BJ (cell line): ENCODE measurements around the gene RAB34. TPM values are rescaled to one million over a fixed set of nuclear protein-coding genes. Genes with fewer than 3 reads are reported as not detected.

Source experiments
- CTCF ChIA-PET: fragments of 350-600 bp; formaldehyde crosslinking; extraction: SDS; loops from one replicate; lab custom pipeline; 2021; ENCODE audit warnings: antibody characterized with exemption, inconsistent platforms; lab: Yijun Ruan, JAX
- POLR2A ChIA-PET: fragments of 300-600 bp; sonication (Branson Sonifier 250); formaldehyde crosslinking; extraction: SDS; loops from one replicate; lab custom pipeline; 2021; ENCODE audit warnings: antibody characterized with exemption; lab: Charles Lee
- DNase-seq: peaks from one replicate; pipeline ENCODE4 v3.0.0-alpha.2; 2011; ENCODE audit warnings: low read depth
- H3K27me3 ChIP-seq: 2 replicates; pipeline ENCODE4 v1.6.0; 2011; ENCODE audit warnings: low read length; ENCODE audit not compliant: control insufficient read depth, insufficient read depth
- H3K36me3 ChIP-seq: 2 replicates; pipeline ENCODE4 v1.5.1; 2011; ENCODE audit warnings: low read length; ENCODE audit not compliant: control insufficient read depth, insufficient read depth
- H3K4me3 ChIP-seq: 2 replicates; pipeline ENCODE4 v1.5.1; 2011; ENCODE audit warnings: low read depth, mild to moderate bottlenecking, control low read depth, low read length
- polyA plus RNA-seq: library from polyadenylated mRNA; depleted of rRNA; stranded (reverse); fragments of >200 nt; gene quantifications from 2 replicates; pipeline ENCODE4 v1.2.3, GENCODE V29; 2011
- TF ChIP-seq, protein P1 (sequence below): IDR thresholded peaks from 2 replicates; pipeline ENCODE4 v1.5.1; 2011; ENCODE audit warnings: low read depth, mild to moderate bottlenecking, control low read depth, inconsistent platforms, low read length, moderate library complexity; ENCODE audit not compliant: insufficient read depth

The RAB34 gene
- polyA plus RNA-seq, 1 experiment: 473 TPM

GRCh38 chr17:28755486-28755885 lies 37.8 kb upstream of the RAB34 start:
- CTCF ChIA-PET: interaction anchor here (0.7 to 18.7 kb wide), 2 partner anchors 27 to 99 kb away, joined by 3 to 416 read pairs; partner anchors contain the start of genes ERAL1, NEK8 and TLCD1
- POLR2A ChIA-PET: no interaction called here
- Histone ChIP-seq H3K27me3 (no peaks in the 10 kb centered on the region), H3K4me3 (no peak overlapping the region), H3K36me3 (peaks cover 23% of the 10 kb centered on the region)
- TF ChIP-seq, protein P1, sequence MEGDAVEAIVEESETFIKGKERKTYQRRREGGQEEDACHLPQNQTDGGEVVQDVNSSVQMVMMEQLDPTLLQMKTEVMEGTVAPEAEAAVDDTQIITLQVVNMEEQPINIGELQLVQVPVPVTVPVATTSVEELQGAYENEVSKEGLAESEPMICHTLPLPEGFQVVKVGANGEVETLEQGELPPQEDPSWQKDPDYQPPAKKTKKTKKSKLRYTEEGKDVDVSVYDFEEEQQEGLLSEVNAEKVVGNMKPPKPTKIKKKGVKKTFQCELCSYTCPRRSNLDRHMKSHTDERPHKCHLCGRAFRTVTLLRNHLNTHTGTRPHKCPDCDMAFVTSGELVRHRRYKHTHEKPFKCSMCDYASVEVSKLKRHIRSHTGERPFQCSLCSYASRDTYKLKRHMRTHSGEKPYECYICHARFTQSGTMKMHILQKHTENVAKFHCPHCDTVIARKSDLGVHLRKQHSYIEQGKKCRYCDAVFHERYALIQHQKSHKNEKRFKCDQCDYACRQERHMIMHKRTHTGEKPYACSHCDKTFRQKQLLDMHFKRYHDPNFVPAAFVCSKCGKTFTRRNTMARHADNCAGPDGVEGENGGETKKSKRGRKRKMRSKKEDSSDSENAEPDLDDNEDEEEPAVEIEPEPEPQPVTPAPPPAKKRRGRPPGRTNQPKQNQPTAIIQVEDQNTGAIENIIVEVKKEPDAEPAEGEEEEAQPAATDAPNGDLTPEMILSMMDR: no peak
- DNase-seq: no peak

DNA sequence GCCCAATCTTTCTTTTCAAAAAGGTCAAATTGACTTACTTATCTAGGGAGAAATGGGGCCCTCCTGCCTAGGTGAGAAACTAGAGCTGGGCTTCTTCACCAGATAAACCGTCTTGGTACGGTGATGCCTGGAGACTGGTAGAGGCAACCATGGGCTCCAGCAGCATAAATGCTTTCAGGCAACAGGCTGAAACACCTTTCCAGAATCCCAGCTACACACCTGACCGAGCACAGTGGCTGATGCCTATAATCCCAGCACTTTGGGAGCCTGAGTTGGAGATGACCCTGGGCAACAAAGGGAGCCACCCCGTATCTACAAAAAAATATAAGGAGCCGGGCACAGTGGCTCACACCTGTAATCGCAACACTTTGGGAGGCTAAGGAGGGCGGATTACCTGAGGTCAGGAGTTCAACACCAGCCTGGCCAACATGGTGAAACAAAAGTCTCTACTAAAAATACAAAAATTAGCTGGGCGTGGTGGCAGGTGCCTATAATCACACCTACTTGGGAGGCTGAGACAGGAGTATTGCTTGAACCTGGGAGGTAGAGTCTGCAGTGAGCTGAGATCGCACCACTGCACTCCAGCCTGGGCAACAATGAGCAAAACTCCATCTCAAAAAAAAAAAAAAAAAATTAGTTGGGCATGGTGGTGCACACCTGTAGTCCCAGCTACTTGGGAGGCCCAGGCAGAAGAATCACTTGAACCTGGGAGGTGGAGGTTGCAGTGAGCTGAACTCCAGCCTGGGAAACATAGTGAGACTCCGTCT lies 34.1 kb upstream of the RAB34 start:
- no peak for DNase-seq
- Histone ChIP-seq H3K4me3 (no peak overlapping the region), H3K36me3 (peaks cover 36% of the 10 kb centered on the region), H3K27me3 (no peaks in the 10 kb centered on the region)
- TF ChIP-seq, protein P1: no peak
- POLR2A ChIA-PET: no interaction called here
- CTCF ChIA-PET: interaction anchor here (0.6 to 18.7 kb wide), 11 partner anchors 9 to 201 kb away, joined by 3 to 416 read pairs (median 3); partner anchors contain the start of genes FLOT2, NEK8 and TLCD1

DNA sequence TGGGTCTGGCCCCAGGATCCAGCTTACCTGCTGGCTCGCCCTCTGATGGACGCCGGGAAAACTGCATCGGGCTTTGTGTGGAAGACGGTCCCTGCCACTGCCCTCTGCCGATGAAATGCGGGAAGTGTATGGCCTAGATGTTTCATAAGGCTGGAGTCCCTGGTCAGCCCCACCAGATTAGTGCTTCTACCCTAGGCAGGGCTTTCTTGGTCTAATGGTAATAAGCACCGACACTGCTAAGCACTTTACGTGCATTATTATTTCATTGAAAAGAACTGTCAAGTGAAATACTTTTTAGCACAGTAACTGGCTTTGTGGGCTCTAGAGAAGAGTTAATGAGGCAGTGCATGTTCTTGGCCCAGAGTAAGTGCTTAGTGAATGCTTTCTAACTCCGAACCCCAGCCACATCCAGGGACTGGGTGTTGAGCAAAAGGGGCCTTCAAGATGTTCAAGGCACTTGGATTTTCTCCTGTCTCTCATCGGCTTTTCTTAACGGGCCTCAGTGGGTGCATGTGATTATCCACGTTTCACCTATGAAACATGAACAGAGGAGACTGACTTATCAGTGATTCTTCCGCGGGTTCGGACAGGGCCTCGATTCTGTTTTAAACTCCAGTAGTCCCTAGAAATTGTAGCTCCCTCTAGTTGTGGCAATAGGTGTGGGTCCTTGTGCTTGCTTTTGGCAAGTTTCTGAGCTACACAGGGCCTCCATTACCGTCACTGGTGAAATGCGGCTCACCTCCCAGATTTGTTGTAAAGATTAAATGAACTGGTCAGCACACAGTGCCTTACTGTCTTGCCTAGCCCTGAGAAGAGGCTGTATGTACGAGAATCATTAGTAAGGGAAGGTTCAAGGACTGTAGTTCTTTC lies 32.7 kb upstream of the RAB34 start:
- ChIA-PET POLR2A (interaction anchor here (0.6 to 2.1 kb wide), 3 partner anchors 24 to 103 kb away, joined by 3 to 19 read pairs (median 4); partner anchors contain the start of gene TLCD1), CTCF (interaction anchor here (0.6 to 18.7 kb wide), 34 partner anchors 9 to 345 kb away, joined by 3 to 416 read pairs (median 3); partner anchors contain the start of genes FAM222B, FLOT2, NEK8 and TLCD1)
- DNase-seq: no peak
- TF ChIP-seq, protein P1: peak; percentile 100
- Histone ChIP-seq H3K4me3 (no peak overlapping the region), H3K27me3 (no peaks in the 10 kb centered on the region), H3K36me3 (peaks cover 36% of the 10 kb centered on the region)

- Histone ChIP-seq H3K4me3 (no peak overlapping the region), H3K36me3 (peaks cover 36% of the 10 kb centered on the region), H3K27me3 (no peaks in the 10 kb centered on the region)
- CTCF ChIA-PET: interaction anchor here (0.6 to 18.7 kb wide), 28 partner anchors 13 to 204 kb away, joined by 3 to 416 read pairs (median 4); partner anchors contain the start of genes FAM222B, FLOT2, NEK8 and TLCD1
- DNase-seq: no peak
- TF ChIP-seq, protein P1: no peak
- POLR2A ChIA-PET: interaction anchor here (0.6 to 2.1 kb wide), 3 partner anchors 23 to 103 kb away, joined by 3 to 19 read pairs (median 4); partner anchors contain the start of gene TLCD1
These were observed 32.0 kb upstream of the RAB34 start for GRCh38 chr17:28749516-28750177.
